Liver (tissue), 9 donors: Measurements from ENCODE around the gene PLEKHA5. TPM values are rescaled to one million over a fixed set of nuclear protein-coding genes. Genes with fewer than 3 reads are reported as not detected.

Experiments used
- DNase-seq: peaks from one replicate; pipeline ENCODE4 v3.0.0-alpha.2; 2017; ENCODE audit warnings: low spot score
- H3K27ac ChIP-seq, 2 donors: one replicate each; pipeline ENCODE4 v1.7.0; 2013; ENCODE audit warnings: inconsistent platforms in 2 of 2, low read length in 2 of 2, control low read depth in 1 of 2, low read depth in 1 of 2, mild to moderate bottlenecking in 1 of 2
- H3K27me3 ChIP-seq, 4 donors: one replicate each; pipeline versions ENCODE4 v1.6.1 to v1.7.0; 2013; ENCODE audit warnings: low read length in 3 of 4, inconsistent platforms in 1 of 4, mild to moderate bottlenecking in 1 of 4, moderate library complexity in 1 of 4; ENCODE audit not compliant: control insufficient read depth in 4 of 4, insufficient read depth in 4 of 4
- H3K36me3 ChIP-seq, 4 donors: one replicate each; pipeline versions ENCODE4 v1.6.1 to v1.7.0; 2013; ENCODE audit warnings: low read length in 3 of 4, mild to moderate bottlenecking in 3 of 4, low read depth in 1 of 4, moderate library complexity in 1 of 4; ENCODE audit not compliant: control insufficient read depth in 4 of 4, insufficient read depth in 3 of 4
- H3K4me1 ChIP-seq, 4 donors: one replicate each; pipeline versions ENCODE4 v1.6.1 to v1.7.0; 2013; ENCODE audit warnings: low read length in 3 of 4, mild to moderate bottlenecking in 3 of 4, moderate library complexity in 1 of 4; ENCODE audit not compliant: control insufficient read depth in 4 of 4, insufficient read depth in 4 of 4
- H3K4me3 ChIP-seq, 3 donors: one replicate each; pipeline versions ENCODE4 v1.6.1 to v1.7.0; 2013; ENCODE audit warnings: low read length in 3 of 3, control low read depth in 1 of 3, low read depth in 1 of 3, mild to moderate bottlenecking in 1 of 3
- H3K9ac ChIP-seq, 2 donors: one replicate each; pipeline ENCODE4 v1.7.0; 2013; ENCODE audit warnings: low read length in 2 of 2, mild to moderate bottlenecking in 2 of 2, moderate library complexity in 2 of 2, control low read depth in 1 of 2, low read depth in 1 of 2
- H3K9me3 ChIP-seq, 4 donors: one replicate each; pipeline versions ENCODE4 v1.6.1 to v1.7.0; 2013; ENCODE audit warnings: low read length in 3 of 4; ENCODE audit not compliant: control insufficient read depth in 4 of 4
- ATF3 ChIP-seq: IDR thresholded peaks from 2 replicates; pipeline ENCODE4 v1.6.1; 2016; ENCODE audit warnings: antibody characterized with exemption
- CTCF ChIP-seq: fragments of 150-350 bp; IDR thresholded peaks from 2 replicates; pipeline ENCODE4 v1.5.1; 2017; ENCODE audit warnings: improper control_type of control experiment, low read depth, low read length; ENCODE audit not compliant: missing input control
- EGR1 ChIP-seq, 2 donors: IDR thresholded peaks; 2 replicates each; pipeline ENCODE4 v1.6.1; 2016 to 2018; ENCODE audit warnings: antibody characterized with exemption in 2 of 2, low read depth in 2 of 2
- FOXA1 ChIP-seq: IDR thresholded peaks from 2 replicates; pipeline ENCODE4 v1.6.1; 2016; ENCODE audit warnings: antibody characterized with exemption
- GABPA ChIP-seq, 2 donors: IDR thresholded peaks in 1 of 2; conservative IDR thresholded peaks in 1 of 2; 2 replicates each; pipeline ENCODE4 v1.6.1; 2016; ENCODE audit warnings: antibody characterized with exemption in 2 of 2, mild to moderate bottlenecking in 1 of 2, moderate library complexity in 1 of 2
- HNF4A ChIP-seq, 2 donors: conservative IDR thresholded peaks; 2 replicates each; pipeline ENCODE4 v1.6.1; 2016; ENCODE audit warnings: antibody characterized with exemption in 2 of 2, mild to moderate bottlenecking in 2 of 2
- JUND ChIP-seq, 2 donors: IDR thresholded peaks; 2 replicates each; pipeline ENCODE4 v1.6.1; 2016; ENCODE audit warnings: antibody characterized with exemption in 2 of 2
- MAX ChIP-seq: IDR thresholded peaks from 2 replicates; pipeline ENCODE4 v1.6.1; 2016; ENCODE audit warnings: antibody characterized with exemption
- REST ChIP-seq: IDR thresholded peaks from 2 replicates; pipeline ENCODE4 v1.6.1; 2016; ENCODE audit warnings: antibody characterized with exemption, mild to moderate bottlenecking
- RXRA ChIP-seq, 2 donors: IDR thresholded peaks; 2 replicates each; pipeline ENCODE4 v1.6.1; 2017 to 2018; ENCODE audit warnings: antibody characterized with exemption in 2 of 2, mild to moderate bottlenecking in 1 of 2
- SP1 ChIP-seq: IDR thresholded peaks from 2 replicates; pipeline ENCODE4 v1.6.1; 2018; ENCODE audit warnings: antibody characterized with exemption, mild to moderate bottlenecking
- TAF1 ChIP-seq: conservative IDR thresholded peaks from 2 replicates; pipeline ENCODE4 v1.6.1; 2016; ENCODE audit warnings: antibody characterized with exemption, mild to moderate bottlenecking
- YY1 ChIP-seq: IDR thresholded peaks from 2 replicates; pipeline ENCODE4 v1.6.1; 2016; ENCODE audit warnings: antibody characterized with exemption, mild to moderate bottlenecking
- ZBTB33 ChIP-seq: IDR thresholded peaks from 2 replicates; pipeline ENCODE4 v1.6.1; 2016; ENCODE audit warnings: antibody characterized with exemption
- WGBS: extraction: QIAGEN DNeasy Blood & Tissue Kit; methylation state at CpG from one replicate; pipeline ENCODE4 v1.1.7; 2013; 5-methylcytosine and 5-hydroxymethylcytosine counted together
- polyA plus RNA-seq, 2 donors: library from polyadenylated mRNA; stranded (reverse) in 1 of 2; unstranded in 1 of 2; fragments of 200-250 nt in 1 of 2; fragments of >200 nt in 1 of 2; fragmentation: Nextera tagmentation in 1 of 2; extraction: Ambion mirVana in 1 of 2; gene quantifications; one replicate each; pipeline versions ENCODE4 v1.2.1 to v1.2.3, GENCODE V29; 2013 to 2015
- total RNA-seq, 2 donors: library from RNA; depleted of rRNA; stranded (reverse); fragments of >200 nt; gene quantifications; one replicate each; pipeline ENCODE4 v1.2.3, GENCODE V29; 2014
- donor health status: healthy.
- donor health status: healthy.
- donor health status: healthy.
- donor health status: healthy.
- donor health status: healthy.

PLEKHA5 gene
- total and polyA plus RNA-seq, 4 donors: 4.6 to 25.5 (median 16.8) TPM

- H3K9ac ChIP-seq: no peak overlapping the region
- H3K4me1 ChIP-seq: no peaks in the 10 kb centered on the region
- H3K36me3 ChIP-seq: peaks cover 5 to 41% (median 29%) of the 10 kb centered on the region in 4 donors
- H3K4me3 ChIP-seq: no peak overlapping the region
- TF ChIP-seq EGR1 (IDR thresholded peaks at IDR 0.05; ENCODE audit: low read depth in 2 of 2) (no peak), RXRA (IDR thresholded peaks at IDR 0.05) (no peak), JUND (IDR thresholded peaks at IDR 0.05) (no peak), YY1 (no peak), CTCF (no peak), ATF3 (no peak), GABPA (IDR thresholded peaks at IDR 0.05 in 1 of 2, conservative IDR thresholded peaks at IDR 0.05 in 1 of 2) (no peak), SP1 (no peak), ZBTB33 (no peak), HNF4A (conservative IDR thresholded peaks at IDR 0.05) (no peak)
- WGBS: 94% methylated on average over 4 of the region's 4 CpGs
- H3K27ac ChIP-seq: no peak overlapping the region
- DNase-seq: no peak
- H3K27me3 ChIP-seq: no peaks in the 10 kb centered on the region
- H3K9me3 ChIP-seq: no peaks in the 10 kb centered on the region
Measured at GRCh38 chr12:19373586-19373985, 244.1 kb downstream of the PLEKHA5 start.

- H3K9me3 ChIP-seq: no peaks in the 10 kb centered on the region
- H3K36me3 ChIP-seq: peaks cover 6 to 34% (median 21%) of the 10 kb centered on the region in 4 donors
- no peak for TF ChIP-seq HNF4A (conservative IDR thresholded peaks at IDR 0.05)
- no peak for TF ChIP-seq RXRA (IDR thresholded peaks at IDR 0.05)
- no peak overlapping the region for H3K27ac ChIP-seq
- H3K4me3 ChIP-seq: no peak overlapping the region
- no peak for DNase-seq
- no peaks in the 10 kb centered on the region for H3K4me1 ChIP-seq
- H3K27me3 ChIP-seq: no peaks in the 10 kb centered on the region
- H3K9ac ChIP-seq: no peak overlapping the region
- 92% methylated on average over 2 of the region's 2 CpGs for WGBS
Measured at GRCh38 chr12:19375888-19376287, 246.4 kb downstream of the PLEKHA5 start.

- H3K27me3 ChIP-seq: no peaks in the 10 kb centered on the region
- H3K9ac ChIP-seq: no peak overlapping the region
- TF ChIP-seq ATF3: no peak
- no peak for TF ChIP-seq SP1
- no peak for TF ChIP-seq TAF1
- TF ChIP-seq RXRA (IDR thresholded peaks at IDR 0.05): no peak
- TF ChIP-seq FOXA1: no peak
- no peak for TF ChIP-seq JUND (IDR thresholded peaks at IDR 0.05)
- no peak for TF ChIP-seq CTCF
- TF ChIP-seq MAX: no peak
- no peak for TF ChIP-seq REST
- no peak for TF ChIP-seq EGR1 (IDR thresholded peaks at IDR 0.05; ENCODE audit: low read depth in 2 of 2)
- no peak for TF ChIP-seq HNF4A (conservative IDR thresholded peaks at IDR 0.05)
Measured at GRCh38 chr12:19376691-19377090, 247.2 kb downstream of the PLEKHA5 start.

More at GRCh38 chr12:19376691-19377090, 247.2 kb downstream of the PLEKHA5 start:
- no peaks in the 10 kb centered on the region for H3K9me3 ChIP-seq
- no peaks in the 10 kb centered on the region for H3K4me1 ChIP-seq
- no peak overlapping the region for H3K4me3 ChIP-seq
- 92% methylated on average over 5 of the region's 5 CpGs for WGBS
- no peak overlapping the region for H3K27ac ChIP-seq
- DNase-seq: no peak
- peaks cover 3 to 26% (median 17%) of the 10 kb centered on the region in 4 donors for H3K36me3 ChIP-seq
